NCI-H774 (cell line): ENCODE measurements around the gene KMT2C.
"Not testable (repeated sequence)": the region's sequence is repeated elsewhere in the genome, so short reads cannot be mapped to it uniquely, and the experiment has no call there.

ENCODE experiments used
- DNase-seq: peaks from one replicate; lab custom pipeline; 2025; lab: John Stamatoyannopoulos, UW

The KMT2C gene

GRCh38 chr7:152313217-152313616 is 122.6 kb downstream of the KMT2C start:
- no peak for DNase-seq

GRCh38 chr7:152312316-152312715 is 123.5 kb downstream of the KMT2C start:
- DNase-seq, result no peak

DNA sequence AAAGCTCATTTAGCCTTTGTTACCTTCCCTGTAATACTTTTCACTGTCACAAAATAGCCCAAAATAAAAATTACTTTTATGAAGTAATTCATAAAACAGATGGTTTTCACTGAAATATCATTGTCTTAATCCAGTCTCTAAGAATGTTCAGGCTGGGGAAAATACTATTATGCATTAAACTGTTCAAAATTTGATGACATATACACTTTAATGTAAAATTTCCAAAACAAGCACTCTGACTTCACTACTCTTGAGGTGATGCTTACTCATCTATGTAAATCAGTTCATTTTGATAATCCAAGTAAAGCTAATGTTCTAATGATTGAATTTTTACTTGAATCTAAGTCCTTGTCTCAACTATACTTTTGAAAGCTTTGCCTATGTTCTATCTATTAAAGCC is 127.9 kb downstream of the KMT2C start:
- no peak for DNase-seq

DNA sequence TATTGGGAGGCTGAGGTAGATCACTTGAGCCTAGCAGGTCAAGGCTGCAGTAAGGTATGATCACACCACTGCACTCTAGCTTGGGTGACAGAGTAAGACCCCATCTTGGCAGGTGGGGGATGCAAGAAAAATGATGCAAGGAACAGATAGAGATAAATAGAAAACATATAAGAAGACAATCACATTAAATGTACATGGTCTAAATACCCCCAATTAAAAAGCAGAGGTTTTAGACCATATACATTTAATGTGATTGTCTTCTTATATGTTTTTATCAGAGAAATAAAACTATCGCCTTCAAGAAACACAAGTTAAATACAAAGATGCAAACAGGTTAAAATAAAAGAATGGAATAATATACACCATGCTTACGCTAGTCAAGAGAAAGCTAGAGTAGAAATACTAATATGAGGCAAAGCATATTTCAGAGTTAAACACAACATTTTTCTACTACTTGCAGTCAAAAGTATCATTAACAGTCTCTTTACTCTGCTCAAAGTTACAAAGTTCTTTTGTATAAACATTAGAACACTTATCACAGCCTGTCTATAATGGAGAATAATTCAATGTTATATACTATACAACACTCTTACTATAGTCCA is 136.2 kb downstream of the KMT2C start:
- not testable (repeated sequence) for DNase-seq

- DNase-seq, result no peak
These were observed 142.9 kb downstream of the KMT2C start for GRCh38 chr7:152292897-152293296.

GRCh38 chr7:152286972-152287371 is 148.8 kb downstream of the KMT2C start:
- DNase-seq, result not testable (repeated sequence)

GRCh38 chr7:152286219-152286618 is 149.6 kb downstream of the KMT2C start:
- not testable (repeated sequence) for DNase-seq

- not testable (repeated sequence) for DNase-seq
These were observed 150.8 kb downstream of the KMT2C start for GRCh38 chr7:152284998-152285397.

GRCh38 chr7:152277687-152278086 is 158.1 kb downstream of the KMT2C start:
- not testable (repeated sequence) for DNase-seq

- not testable (repeated sequence) for DNase-seq
These were observed 165.4 kb downstream of the KMT2C start for GRCh38 chr7:152270427-152270826.

- DNase-seq, result not testable (repeated sequence)
These were observed 168.9 kb downstream of the KMT2C start for GRCh38 chr7:152266859-152267258.

- not testable (repeated sequence) for DNase-seq
These were observed 170.9 kb downstream of the KMT2C start for GRCh38 chr7:152264915-152265314.

DNA sequence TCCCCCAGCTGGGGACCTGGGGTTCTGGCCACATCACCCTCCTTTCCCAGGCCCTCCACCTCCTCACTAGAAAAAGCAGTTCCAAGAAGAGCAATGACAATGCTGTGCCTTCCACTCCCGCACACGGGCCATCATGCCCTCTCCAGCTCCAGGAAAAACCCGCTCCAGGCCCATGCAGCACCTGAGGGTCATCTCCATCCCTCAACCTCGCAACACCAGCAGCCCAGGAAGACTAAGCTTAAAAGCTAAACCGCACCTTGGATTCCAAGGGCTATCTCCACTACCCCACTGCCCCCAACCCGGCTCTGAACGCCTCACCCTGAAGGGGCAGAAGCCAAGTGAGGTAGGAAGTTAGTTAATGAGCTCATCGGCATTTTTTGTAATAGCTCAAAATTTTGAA is 173.7 kb downstream of the KMT2C start:
- not testable (repeated sequence) for DNase-seq

DNA sequence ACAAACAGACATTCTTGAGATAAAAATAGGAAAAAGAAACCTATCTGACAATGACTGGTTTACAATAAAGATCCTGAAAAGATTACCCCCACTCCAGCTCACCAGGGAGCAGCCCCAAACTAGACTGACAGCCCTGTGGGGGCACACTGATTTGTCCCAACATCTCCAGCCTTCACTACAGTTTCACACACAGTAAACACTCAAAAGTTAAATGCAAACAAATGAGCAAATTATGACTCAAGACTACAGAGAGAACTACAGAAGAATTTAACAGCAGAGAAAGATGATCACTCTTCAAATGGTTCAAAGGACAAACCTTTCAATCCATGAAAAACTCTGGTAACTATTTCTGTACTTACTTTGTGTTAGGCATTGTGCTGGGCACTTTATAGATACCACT is 176.2 kb downstream of the KMT2C start:
- not testable (repeated sequence) for DNase-seq

DNA sequence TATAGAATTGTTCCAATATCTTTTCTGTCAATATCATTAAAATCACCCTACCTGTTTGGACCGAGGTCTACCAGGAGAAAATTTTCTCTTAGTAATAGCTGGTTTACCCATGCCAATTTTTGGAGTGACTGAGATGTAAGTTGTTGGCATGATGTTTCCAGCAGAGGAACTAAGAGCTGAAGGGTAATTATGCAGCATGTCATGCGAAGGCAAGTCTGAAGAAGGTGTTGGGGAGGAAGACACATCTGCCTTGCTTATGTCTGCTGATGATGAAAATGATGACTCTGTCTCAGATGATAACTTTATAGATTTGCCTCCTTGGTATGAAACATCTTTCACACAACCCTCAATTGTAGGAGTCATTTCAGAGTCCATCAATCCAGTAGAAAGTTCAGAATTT is 188.0 kb downstream of the KMT2C start:
- DNase-seq, result not testable (repeated sequence)

GRCh38 chr7:152245417-152245816 is 190.4 kb downstream of the KMT2C start:
- not testable (repeated sequence) for DNase-seq

GRCh38 chr7:152243464-152243863 is 192.3 kb downstream of the KMT2C start:
- not testable (repeated sequence) for DNase-seq

GRCh38 chr7:152241301-152241700 is 194.5 kb downstream of the KMT2C start:
- DNase-seq, result not testable (repeated sequence)

DNA sequence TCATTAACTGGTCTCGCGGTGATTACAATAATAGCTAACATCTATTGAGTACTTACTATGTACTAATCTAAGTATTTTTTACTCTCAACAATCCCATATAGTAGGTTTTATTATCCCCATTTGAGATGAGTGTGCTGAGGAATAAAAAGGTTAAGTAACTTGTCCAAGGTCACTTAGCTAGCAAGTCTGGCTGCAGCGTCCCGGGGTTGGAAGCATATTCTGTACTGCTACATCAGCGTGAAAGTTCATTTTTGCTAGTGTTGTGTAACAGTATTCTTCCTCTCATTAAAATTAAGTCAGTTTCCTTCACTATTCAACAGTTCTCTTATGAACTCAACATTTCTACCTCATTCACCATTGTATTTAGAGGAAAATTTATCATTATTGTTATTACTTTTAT is 199.5 kb downstream of the KMT2C start:
- not testable (repeated sequence) for DNase-seq

DNA sequence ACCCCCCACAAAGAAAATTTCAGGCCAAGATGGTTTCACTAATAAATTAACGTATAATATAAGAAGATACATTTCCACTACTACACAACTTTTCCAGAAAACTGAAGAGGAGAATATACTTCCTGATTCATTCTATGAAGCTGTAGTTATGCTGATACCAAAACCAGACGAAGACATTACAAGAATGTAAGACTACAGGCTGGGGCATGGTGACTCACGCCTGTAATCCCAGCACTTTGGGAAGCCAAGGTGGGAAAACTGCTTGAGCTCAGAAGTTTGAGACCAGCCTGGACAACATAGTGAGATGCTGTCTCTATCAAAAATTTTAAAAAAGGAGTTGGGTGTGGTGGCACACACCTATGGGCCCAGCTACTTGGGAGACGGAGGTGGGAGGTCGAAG is 201.4 kb downstream of the KMT2C start:
- DNase-seq, result not testable (repeated sequence)

GRCh38 chr7:152231089-152231488 is 204.7 kb downstream of the KMT2C start:
- no peak for DNase-seq

DNA sequence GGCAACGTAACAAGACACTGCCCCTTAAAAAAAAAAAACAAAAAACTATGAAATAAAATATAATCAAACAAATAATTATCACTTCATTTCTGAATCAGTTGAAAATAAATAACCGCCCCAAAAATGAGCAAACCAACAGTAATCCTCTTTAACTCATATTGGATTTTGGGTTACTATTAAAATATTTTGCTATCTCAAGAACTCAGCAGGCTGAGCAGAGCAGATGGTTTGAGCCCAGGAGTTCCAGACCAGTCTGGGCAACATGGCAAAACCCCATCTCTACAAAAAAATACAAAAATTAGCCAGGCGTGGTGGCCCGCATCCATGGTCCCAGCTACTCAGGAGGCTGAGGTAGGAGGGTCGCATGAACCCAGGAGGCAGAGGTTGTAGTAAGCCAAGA is 216.2 kb downstream of the KMT2C start:
- DNase-seq, result not testable (repeated sequence)

GRCh38 chr7:152208766-152209165 is 227.0 kb downstream of the KMT2C start:
- not testable (repeated sequence) for DNase-seq

- DNase-seq, result not testable (repeated sequence)
These were observed 231.4 kb downstream of the KMT2C start for GRCh38 chr7:152204417-152204816.
